K562 (cell line): ENCODE data around the gene MRNIP. TPM values are rescaled to one million over a fixed set of nuclear protein-coding genes. Genes with fewer than 3 reads are reported as not detected.

Source experiments
- ATF4 ChIP-seq: fragments of 450-650 bp; formaldehyde crosslinking; IDR thresholded peaks from 2 replicates; pipeline ENCODE4 v1.4.0; 2022; ENCODE audit warnings: mild to moderate bottlenecking, moderate library complexity
- COPS2 ChIP-seq: fragments of 450-650 bp; conservative IDR thresholded peaks from 2 replicates; pipeline ENCODE4 v1.6.1; 2016; ENCODE audit warnings: mild to moderate bottlenecking, moderate library complexity
- E2F6 ChIP-seq, 2 experiments: IDR thresholded peaks; 2 replicates each; pipeline ENCODE4 v1.6.1; 2011; ENCODE audit warnings: borderline replicate concordance in 1 of 2, control low read depth in 1 of 2, low read depth in 1 of 2, low read length in 1 of 2, mild to moderate bottlenecking in 1 of 2, mixed read lengths in 1 of 2, moderate library complexity in 1 of 2; ENCODE audit not compliant: insufficient read depth in 1 of 2, insufficient read length in 1 of 2, poor library complexity in 1 of 2, severe bottlenecking in 1 of 2; ENCODE audit errors: extremely low read depth in 1 of 2
- EP400 ChIP-seq: fragments of 450-650 bp; IDR thresholded peaks from 2 replicates; pipeline ENCODE4 v1.6.1; 2017; ENCODE audit warnings: antibody characterized with exemption, mild to moderate bottlenecking, moderate library complexity
- FOXA1 ChIP-seq: fragments of 450-650 bp; IDR thresholded peaks from 2 replicates; pipeline ENCODE4 v1.6.1; 2016; ENCODE audit warnings: mild to moderate bottlenecking, borderline replicate concordance
- FOXK2 ChIP-seq, 2 experiments: fragments of 450-650 bp; IDR thresholded peaks in 1 of 2; conservative IDR thresholded peaks in 1 of 2; 2 replicates each; pipeline ENCODE4 v1.6.1; 2016; ENCODE audit warnings: low read depth in 2 of 2, mild to moderate bottlenecking in 1 of 2
- MLLT1 ChIP-seq, 2 experiments: fragments of 450-650 bp; IDR thresholded peaks; 2 replicates each; pipeline ENCODE4 v1.6.1; 2016
- SMARCA4 ChIP-seq: fragments of 450-650 bp; IDR thresholded peaks from 2 replicates; pipeline ENCODE4 v1.6.1; 2016
- SMARCC2 ChIP-seq: fragments of 450-650 bp; IDR thresholded peaks from 2 replicates; pipeline ENCODE4 v1.6.1; 2017; ENCODE audit warnings: antibody characterized with exemption, moderate library complexity, mild to moderate bottlenecking, low read depth
- ZNF316 ChIP-seq: fragments of 450-650 bp; IDR thresholded peaks from 2 replicates; pipeline ENCODE4 v1.6.1; 2016
- polyA plus RNA-seq, 8 experiments: library from polyadenylated mRNA; depleted of rRNA in 4 of 8; stranded (reverse) in 5 of 8; unstranded in 3 of 8; fragments of >200 nt; fragmentation: Nextera tagmentation in 2 of 8; fragmentation: Illumina TruSeq in 1 of 8; extraction: Ambion mirVana in 2 of 8; extraction: Trizol in 1 of 8; gene quantifications; 2 replicates each; pipeline versions ENCODE4 v1.2.1 to v1.2.3, GENCODE V29; 2011 to 2014; ENCODE audit warnings: inconsistent platforms in 1 of 8, missing spikeins in 1 of 8
- total RNA-seq, 7 experiments: library from RNA; depleted of rRNA in 6 of 7; stranded (reverse); fragments of >200 nt in 6 of 7; fragmentation: Illumina TruSeq in 2 of 7; extraction: Trizol in 2 of 7; gene quantifications; 2 replicates each; pipeline versions ENCODE4 v1.2.1 to v1.2.3, GENCODE V29; 2011 to 2021; ENCODE audit warnings: low replicate concordance in 1 of 7
- TF ChIP-seq, protein P1 (sequence below), 2 experiments: fragments of 450-650 bp; IDR thresholded peaks; 2 replicates each; pipeline ENCODE4 v1.6.1; 2018; ENCODE audit warnings: mild to moderate bottlenecking in 2 of 2, low read depth in 1 of 2; ENCODE audit not compliant: partially characterized antibody in 2 of 2
- TF ChIP-seq, protein P2 (sequence below), 2 experiments: fragments of 450-650 bp in 1 of 2; sonication (generic) in 1 of 2; formaldehyde crosslinking; conservative IDR thresholded peaks; 2 replicates each; pipeline versions ENCODE4 v1.4.0 to v1.8.1; 2020 to 2022; ENCODE audit warnings: mild to moderate bottlenecking in 1 of 2, missing genetic modification reagents in 1 of 2
- TF ChIP-seq, protein P3 (sequence below), 2 experiments: fragments of 200-800 bp in 1 of 2; sonication (Bioruptor generic) in 1 of 2; sonication (generic) in 1 of 2; formaldehyde crosslinking in 1 of 2; IDR thresholded peaks in 1 of 2; conservative IDR thresholded peaks in 1 of 2; 2 replicates each; pipeline versions ENCODE4 v1.5.0 to v1.6.1; 2016 to 2020; ENCODE audit warnings: missing compliant biosample characterization in 1 of 2, missing genetic modification characterization in 1 of 2, missing genetic modification reagents in 1 of 2

MRNIP gene
- total and polyA plus RNA-seq, 9 of the 15 experiments (the other 6 are each of a cell fraction or from before 2014, with no cell fraction given) = 3.6 to 39.0 (median 16.8) TPM

DNA sequence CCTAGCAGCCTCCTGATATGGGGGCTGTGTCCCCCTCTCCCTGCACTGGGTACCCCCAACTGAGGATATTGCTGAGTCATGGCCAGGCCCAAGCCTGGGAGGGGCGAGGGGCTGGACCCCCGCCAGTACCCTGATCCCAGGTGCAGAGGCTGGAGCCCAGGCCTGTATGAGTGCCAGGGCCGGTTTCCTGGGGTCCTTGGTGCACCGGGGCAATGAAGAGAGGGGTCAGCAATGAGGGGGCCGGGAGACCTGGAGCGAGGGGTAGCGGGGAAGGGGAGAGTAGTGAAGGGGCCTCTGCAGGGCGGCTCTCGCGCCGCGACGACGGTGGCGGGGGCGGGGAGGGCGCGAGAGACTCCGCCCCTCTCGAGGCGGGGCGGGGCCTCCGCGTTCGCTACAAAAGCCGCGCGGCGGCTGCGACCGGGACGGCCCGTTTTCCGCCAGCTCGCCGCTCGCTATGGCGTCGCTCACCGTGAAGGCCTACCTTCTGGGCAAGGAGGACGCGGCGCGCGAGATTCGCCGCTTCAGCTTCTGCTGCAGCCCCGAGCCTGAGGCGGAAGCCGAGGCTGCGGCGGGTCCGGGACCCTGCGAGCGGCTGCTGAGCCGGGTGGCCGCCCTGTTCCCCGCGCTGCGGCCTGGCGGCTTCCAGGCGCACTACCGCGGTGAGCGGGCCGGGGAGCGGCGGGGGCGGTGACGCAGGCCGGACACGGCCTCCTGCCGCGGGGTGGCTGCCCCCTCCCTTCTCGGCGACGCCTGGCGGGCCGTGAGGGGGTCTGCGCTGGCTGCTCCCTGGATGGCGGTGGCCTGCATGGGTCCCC, 37.9 kb downstream of the MRNIP start, which contains the start of gene SQSTM1 (continued):
- TF ChIP-seq ATF4 (CRISPR knock-in tag) (0 out of 2 replicates have a peak, but pooled peaks have one; percentile 25), FOXA1 (no peak), ZNF316 (peak; percentile 98), EP400 (peak; percentile 81), MLLT1 (IDR thresholded peaks at IDR 0.05) (0 out of 4 replicates have a peak, but pooled peaks of 1 of the 2 experiments have one; percentile 41), SMARCA4 (peak; percentile 63), COPS2 (no peak), E2F6 (IDR thresholded peaks at IDR 0.05; ENCODE audit: borderline replicate concordance in 1 of 2, extremely low read depth in 1 of 2, insufficient read depth in 1 of 2, insufficient read length in 1 of 2, low read depth in 1 of 2, low read length in 1 of 2, poor library complexity in 1 of 2, severe bottlenecking in 1 of 2) (peak in 1 of 2 experiments; percentile 52), SMARCC2 (peak; percentile 27; the same call in 1 of the 2 replicates), FOXK2 (conservative IDR thresholded peaks at IDR 0.05 in 1 of 2, IDR thresholded peaks at IDR 0.05 in 1 of 2; ENCODE audit: low read depth in 2 of 2) (0 out of 4 replicates have a peak, but pooled peaks of 1 of the 2 experiments have one; percentile 12)
- TF ChIP-seq, protein P1, sequence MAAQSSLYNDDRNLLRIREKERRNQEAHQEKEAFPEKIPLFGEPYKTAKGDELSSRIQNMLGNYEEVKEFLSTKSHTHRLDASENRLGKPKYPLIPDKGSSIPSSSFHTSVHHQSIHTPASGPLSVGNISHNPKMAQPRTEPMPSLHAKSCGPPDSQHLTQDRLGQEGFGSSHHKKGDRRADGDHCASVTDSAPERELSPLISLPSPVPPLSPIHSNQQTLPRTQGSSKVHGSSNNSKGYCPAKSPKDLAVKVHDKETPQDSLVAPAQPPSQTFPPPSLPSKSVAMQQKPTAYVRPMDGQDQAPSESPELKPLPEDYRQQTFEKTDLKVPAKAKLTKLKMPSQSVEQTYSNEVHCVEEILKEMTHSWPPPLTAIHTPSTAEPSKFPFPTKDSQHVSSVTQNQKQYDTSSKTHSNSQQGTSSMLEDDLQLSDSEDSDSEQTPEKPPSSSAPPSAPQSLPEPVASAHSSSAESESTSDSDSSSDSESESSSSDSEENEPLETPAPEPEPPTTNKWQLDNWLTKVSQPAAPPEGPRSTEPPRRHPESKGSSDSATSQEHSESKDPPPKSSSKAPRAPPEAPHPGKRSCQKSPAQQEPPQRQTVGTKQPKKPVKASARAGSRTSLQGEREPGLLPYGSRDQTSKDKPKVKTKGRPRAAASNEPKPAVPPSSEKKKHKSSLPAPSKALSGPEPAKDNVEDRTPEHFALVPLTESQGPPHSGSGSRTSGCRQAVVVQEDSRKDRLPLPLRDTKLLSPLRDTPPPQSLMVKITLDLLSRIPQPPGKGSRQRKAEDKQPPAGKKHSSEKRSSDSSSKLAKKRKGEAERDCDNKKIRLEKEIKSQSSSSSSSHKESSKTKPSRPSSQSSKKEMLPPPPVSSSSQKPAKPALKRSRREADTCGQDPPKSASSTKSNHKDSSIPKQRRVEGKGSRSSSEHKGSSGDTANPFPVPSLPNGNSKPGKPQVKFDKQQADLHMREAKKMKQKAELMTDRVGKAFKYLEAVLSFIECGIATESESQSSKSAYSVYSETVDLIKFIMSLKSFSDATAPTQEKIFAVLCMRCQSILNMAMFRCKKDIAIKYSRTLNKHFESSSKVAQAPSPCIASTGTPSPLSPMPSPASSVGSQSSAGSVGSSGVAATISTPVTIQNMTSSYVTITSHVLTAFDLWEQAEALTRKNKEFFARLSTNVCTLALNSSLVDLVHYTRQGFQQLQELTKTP (IDR thresholded peaks at IDR 0.05; ENCODE audit: low read depth in 1 of 2, partially characterized antibody in 2 of 2) = peak in 1 of 2 experiments; percentile 17
- TF ChIP-seq, protein P2, sequence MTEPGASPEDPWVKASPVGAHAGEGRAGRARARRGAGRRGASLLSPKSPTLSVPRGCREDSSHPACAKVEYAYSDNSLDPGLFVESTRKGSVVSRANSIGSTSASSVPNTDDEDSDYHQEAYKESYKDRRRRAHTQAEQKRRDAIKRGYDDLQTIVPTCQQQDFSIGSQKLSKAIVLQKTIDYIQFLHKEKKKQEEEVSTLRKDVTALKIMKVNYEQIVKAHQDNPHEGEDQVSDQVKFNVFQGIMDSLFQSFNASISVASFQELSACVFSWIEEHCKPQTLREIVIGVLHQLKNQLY (CRISPR knock-in tag; conservative IDR thresholded peaks at IDR 0.05) = no peak
- TF ChIP-seq, protein P3, sequence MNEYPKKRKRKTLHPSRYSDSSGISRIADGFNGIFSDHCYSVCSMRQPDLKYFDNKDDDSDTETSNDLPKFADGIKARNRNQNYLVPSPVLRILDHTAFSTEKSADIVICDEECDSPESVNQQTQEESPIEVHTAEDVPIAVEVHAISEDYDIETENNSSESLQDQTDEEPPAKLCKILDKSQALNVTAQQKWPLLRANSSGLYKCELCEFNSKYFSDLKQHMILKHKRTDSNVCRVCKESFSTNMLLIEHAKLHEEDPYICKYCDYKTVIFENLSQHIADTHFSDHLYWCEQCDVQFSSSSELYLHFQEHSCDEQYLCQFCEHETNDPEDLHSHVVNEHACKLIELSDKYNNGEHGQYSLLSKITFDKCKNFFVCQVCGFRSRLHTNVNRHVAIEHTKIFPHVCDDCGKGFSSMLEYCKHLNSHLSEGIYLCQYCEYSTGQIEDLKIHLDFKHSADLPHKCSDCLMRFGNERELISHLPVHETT (CRISPR knock-in tag; conservative IDR thresholded peaks at IDR 0.05 in 1 of 2, IDR thresholded peaks at IDR 0.05 in 1 of 2) = peak in 1 of 2 experiments; percentile 78; a peak in 2 of 4 replicates
